GM19351 (cell line): ENCODE results near the gene ARSA.
A peak's percentile ranks its signal among the peaks of the same experiment; 100 is the strongest.
"Not testable (repeated sequence)": the region's sequence is repeated elsewhere in the genome, so short reads cannot be mapped to it uniquely, and the experiment has no call there.

ENCODE experiments used
- ATAC-seq: cut with Tn5 transposase; IDR thresholded peaks from one replicate; pipeline ENCODE4 v1.9.1; 2021; ENCODE audit warnings: mild to moderate bottlenecking, moderate library complexity; ENCODE audit not compliant: unreplicated experiment

The ARSA gene

GRCh38 chr22:50656122-50657070, 28.4 kb upstream of the ARSA start:
- ATAC-seq, result no peak

- not testable (repeated sequence) for ATAC-seq
Measured at GRCh38 chr22:50654664-50655063, 26.7 kb upstream of the ARSA start.

- no peak for ATAC-seq
Measured at GRCh38 chr22:50653256-50653655, 25.3 kb upstream of the ARSA start.

GRCh38 chr22:50643821-50644101, 15.8 kb upstream of the ARSA start:
- not testable (repeated sequence) for ATAC-seq

- not testable (repeated sequence) for ATAC-seq
Measured at GRCh38 chr22:50643021-50643820, 15.3 kb upstream of the ARSA start.

- ATAC-seq, result no peak
Measured at GRCh38 chr22:50641696-50642607, 14.0 kb upstream of the ARSA start.

GRCh38 chr22:50640857-50641647, 13.1 kb upstream of the ARSA start:
- ATAC-seq, result no peak

GRCh38 chr22:50640296-50640695, 12.3 kb upstream of the ARSA start:
- ATAC-seq, result not testable (repeated sequence)

- no peak for ATAC-seq
Measured at GRCh38 chr22:50635591-50635990, 7.6 kb upstream of the ARSA start.

GRCh38 chr22:50633771-50634170, 5.8 kb upstream of the ARSA start:
- no peak for ATAC-seq

GRCh38 chr22:50633086-50633485, 5.1 kb upstream of the ARSA start:
- no peak for ATAC-seq

- no peak for ATAC-seq
Measured at GRCh38 chr22:50630376-50630775, 2.4 kb upstream of the ARSA start.

- peak; percentile 14 for ATAC-seq
Measured at GRCh38 chr22:50628543-50629134, 687 bp upstream of the ARSA start.

GRCh38 chr22:50626850-50627641, 906 bp downstream of the ARSA start:
- ATAC-seq, result no peak

GRCh38 chr22:50626314-50626849, 1.6 kb downstream of the ARSA start:
- ATAC-seq, result no peak

- ATAC-seq, result no peak
Measured at GRCh38 chr22:50625568-50626313, 2.2 kb downstream of the ARSA start.

GRCh38 chr22:50625131-50625567, 2.8 kb downstream of the ARSA start:
- no peak for ATAC-seq
